Hematopoietic multipotent progenitor cell (in vitro differentiated cells): ENCODE measurements around the gene PLA2R1. TPM values are rescaled to one million over a fixed set of nuclear protein-coding genes. Genes with fewer than 3 reads are reported as not detected.
"Not testable (repeated sequence)": the region's sequence is repeated elsewhere in the genome, so short reads cannot be mapped to it uniquely, and the experiment has no call there.

Experiments used
- DNase-seq, 3 donors: peaks; one replicate each; pipeline ENCODE4 v3.0.0-alpha.2; 2011 to 2015; ENCODE audit warnings: low read depth in 2 of 3, low spot score in 2 of 3
- total RNA-seq: library from RNA; depleted of rRNA; stranded (reverse); fragments of >200 nt; gene quantifications from one replicate; pipeline ENCODE4 v1.2.3, GENCODE V29; 2012

Gene PLA2R1
- total RNA-seq, 1 donor, result 2.4 TPM

- no peak for DNase-seq
These were observed 75.2 kb downstream of the PLA2R1 start for GRCh38 chr2:159987181-159987580.

- DNase-seq, result no peak
These were observed 76.8 kb downstream of the PLA2R1 start for GRCh38 chr2:159985656-159986055.

DNA sequence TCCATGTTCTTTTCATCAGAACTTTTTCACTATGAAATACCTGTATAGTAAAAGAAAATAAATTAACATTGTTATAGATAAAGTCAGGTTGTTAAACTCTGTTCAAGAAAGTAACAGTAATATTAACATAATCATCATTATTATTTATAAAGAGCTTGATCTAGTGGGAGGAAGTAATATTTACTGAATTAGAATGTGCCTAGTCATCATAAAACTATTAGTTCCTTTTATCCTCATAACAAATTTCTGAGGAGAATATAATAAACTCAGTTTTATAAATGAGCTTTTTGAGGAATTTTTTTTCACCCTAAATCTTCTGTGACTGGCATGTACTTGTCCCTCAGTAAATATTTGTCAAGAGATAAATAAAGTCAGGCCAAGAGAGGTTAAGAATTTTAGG lies 78.4 kb downstream of the PLA2R1 start:
- no peak for DNase-seq

GRCh38 chr2:159982842-159983785 lies 79.3 kb downstream of the PLA2R1 start:
- DNase-seq, result no peak

DNA sequence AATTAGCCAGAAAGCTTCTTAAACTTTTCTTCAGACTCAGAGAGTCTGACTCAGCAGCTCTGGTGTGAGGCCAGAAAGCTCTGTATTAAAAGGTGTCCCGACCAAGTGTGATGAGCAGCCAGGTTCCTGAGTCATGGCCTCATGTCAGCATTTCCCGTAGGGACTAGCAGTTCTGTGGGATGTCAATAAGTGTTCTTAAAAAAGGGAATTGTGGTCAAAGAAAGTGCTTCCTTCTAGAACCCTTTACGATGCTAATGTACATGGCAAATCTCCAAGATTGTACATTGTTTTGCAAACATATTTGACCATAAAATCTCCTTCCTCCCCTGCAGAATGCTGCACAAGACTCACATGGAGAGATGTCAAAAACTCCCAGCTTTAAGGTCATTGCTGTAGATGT lies 80.1 kb downstream of the PLA2R1 start:
- DNase-seq, result peak in 2 of 3 donors; percentile 16 to 18

GRCh38 chr2:159976527-159977160 lies 85.8 kb downstream of the PLA2R1 start:
- DNase-seq, result peak in 1 of 3 donors; percentile 40

GRCh38 chr2:159973325-159973724 lies 89.1 kb downstream of the PLA2R1 start:
- no peak for DNase-seq

GRCh38 chr2:159971365-159972152 lies 90.9 kb downstream of the PLA2R1 start:
- DNase-seq, result peak in 1 of 3 donors; percentile 28

- DNase-seq, result not testable (repeated sequence)
These were observed 91.9 kb downstream of the PLA2R1 start for GRCh38 chr2:159970548-159970947.

DNA sequence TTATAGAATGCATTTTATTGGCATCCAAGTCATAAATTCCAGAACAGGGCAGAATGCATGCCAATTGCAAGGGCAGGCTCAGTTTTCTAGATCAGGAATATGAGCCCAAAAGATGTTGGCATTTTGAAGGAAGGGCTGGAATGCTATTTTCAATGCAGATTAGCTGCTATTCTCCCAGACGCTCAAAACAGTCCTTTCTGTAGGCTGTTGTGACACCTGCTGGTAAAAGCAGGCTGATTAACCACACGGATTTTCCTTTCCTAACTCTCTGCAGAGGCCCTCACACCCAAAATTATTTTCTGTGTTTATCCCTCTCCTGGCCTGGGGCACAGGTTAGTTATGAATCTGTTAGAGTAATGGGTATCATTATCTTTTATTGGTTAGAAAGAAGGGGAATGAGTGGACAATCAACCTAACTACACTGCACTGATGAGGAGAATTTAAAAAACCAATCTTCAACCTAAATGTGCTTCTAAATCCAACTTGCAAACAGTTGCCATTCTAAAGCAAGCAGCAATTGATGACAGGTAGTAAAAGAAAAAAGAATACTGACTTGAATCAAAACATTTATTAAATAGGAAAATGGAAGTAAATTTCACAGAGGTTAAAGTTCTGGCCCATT lies 94.0 kb downstream of the PLA2R1 start:
- DNase-seq, result peak in 2 of 3 donors; percentile 40 to 71

GRCh38 chr2:159963700-159964099 lies 98.7 kb downstream of the PLA2R1 start:
- no peak for DNase-seq

GRCh38 chr2:159962513-159962912 lies 99.9 kb downstream of the PLA2R1 start:
- DNase-seq, result not testable (repeated sequence)

DNA sequence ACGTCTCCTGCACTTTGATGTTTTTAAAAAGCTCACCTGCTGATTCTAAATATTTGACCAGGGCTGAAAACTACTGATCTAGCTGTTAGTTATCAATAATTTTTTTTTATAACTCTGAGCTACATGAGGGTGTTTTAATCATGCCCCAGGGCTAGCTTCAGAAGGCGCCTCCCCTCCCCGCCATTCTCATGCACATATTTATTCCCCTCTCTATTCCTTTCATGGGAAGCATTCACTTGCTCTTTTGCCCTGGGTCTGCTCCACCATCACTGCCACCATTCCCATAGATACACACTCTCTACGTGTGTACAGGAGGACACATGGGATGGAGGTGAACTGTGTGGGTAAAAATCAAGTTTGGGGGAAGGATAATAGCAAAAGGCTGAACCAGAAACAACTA lies 101.0 kb downstream of the PLA2R1 start:
- no peak for DNase-seq

- no peak for DNase-seq
These were observed 101.4 kb downstream of the PLA2R1 start for GRCh38 chr2:159961037-159961436.

GRCh38 chr2:159960414-159960813 lies 102.0 kb downstream of the PLA2R1 start:
- DNase-seq, result peak in 2 of 3 donors; percentile 68 to 71

DNA sequence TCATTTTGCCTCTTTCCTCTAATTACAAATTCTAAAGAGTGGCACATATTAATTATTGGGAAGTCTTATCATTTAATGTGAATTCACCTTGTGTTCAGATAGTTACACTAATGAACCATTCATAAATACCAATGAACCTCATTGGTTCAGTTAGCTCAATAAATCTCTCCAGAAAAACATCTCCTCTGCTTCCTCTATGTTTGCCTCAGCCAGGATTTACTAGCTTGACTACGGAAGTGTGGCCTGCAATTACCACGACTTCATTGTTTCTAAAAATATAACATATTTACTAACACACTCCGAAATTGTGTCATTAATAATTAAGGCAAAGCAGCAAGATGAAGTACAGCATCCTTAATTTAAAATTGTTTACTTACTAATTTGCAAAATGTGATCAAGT lies 103.3 kb downstream of the PLA2R1 start:
- peak in 1 of 3 donors; percentile 29 for DNase-seq

DNA sequence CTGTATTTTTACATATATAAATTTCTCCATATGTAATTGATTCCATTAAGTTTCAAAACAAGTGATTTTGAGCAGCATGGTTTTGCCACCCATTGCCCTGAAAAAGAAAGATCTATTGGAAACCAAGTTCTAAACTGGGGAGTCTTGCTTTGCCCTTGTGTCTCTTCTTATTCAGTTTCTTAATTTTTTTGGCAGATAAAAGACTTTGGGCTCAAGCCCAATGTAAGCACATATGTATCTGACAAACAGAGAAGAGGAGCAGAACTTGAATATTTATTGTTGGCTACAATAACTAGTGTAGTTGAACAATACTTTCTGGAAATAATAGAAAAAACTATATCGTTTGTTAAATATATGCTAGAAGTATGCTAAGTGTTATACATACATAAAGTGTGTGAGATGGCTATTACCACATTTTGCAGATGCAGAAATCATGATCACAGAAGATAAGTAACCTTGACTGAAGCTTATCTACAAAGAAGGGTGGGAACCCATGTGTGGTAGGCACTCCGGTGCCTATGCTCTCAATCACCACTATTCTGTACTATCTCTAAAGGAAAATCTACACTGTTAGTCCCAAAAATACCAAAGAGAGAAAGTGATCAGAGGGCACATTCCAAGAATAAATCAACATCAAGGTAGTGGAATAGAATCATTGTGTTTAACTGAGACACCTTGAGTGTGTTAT lies 109.1 kb downstream of the PLA2R1 start:
- no peak for DNase-seq

- no peak for DNase-seq
These were observed 116.0 kb downstream of the PLA2R1 start for GRCh38 chr2:159946326-159946999.

- DNase-seq, result peak in 1 of 3 donors; percentile 14
These were observed 117.5 kb downstream of the PLA2R1 start for GRCh38 chr2:159944874-159945273.
